Panc1 (cell line): Measurements from ENCODE around the gene NSD2.

Experiments used
- CTCF ChIP-seq: fragments of 450-650 bp; IDR thresholded peaks from 2 replicates; pipeline ENCODE4 v1.5.1; 2017; ENCODE audit warnings: mild to moderate bottlenecking
- POLR2AphosphoS5 ChIP-seq: IDR thresholded peaks from 2 replicates; pipeline ENCODE4 v1.6.1; 2012; ENCODE audit warnings: mild to moderate bottlenecking, low read depth, low read length, moderate library complexity

DNA sequence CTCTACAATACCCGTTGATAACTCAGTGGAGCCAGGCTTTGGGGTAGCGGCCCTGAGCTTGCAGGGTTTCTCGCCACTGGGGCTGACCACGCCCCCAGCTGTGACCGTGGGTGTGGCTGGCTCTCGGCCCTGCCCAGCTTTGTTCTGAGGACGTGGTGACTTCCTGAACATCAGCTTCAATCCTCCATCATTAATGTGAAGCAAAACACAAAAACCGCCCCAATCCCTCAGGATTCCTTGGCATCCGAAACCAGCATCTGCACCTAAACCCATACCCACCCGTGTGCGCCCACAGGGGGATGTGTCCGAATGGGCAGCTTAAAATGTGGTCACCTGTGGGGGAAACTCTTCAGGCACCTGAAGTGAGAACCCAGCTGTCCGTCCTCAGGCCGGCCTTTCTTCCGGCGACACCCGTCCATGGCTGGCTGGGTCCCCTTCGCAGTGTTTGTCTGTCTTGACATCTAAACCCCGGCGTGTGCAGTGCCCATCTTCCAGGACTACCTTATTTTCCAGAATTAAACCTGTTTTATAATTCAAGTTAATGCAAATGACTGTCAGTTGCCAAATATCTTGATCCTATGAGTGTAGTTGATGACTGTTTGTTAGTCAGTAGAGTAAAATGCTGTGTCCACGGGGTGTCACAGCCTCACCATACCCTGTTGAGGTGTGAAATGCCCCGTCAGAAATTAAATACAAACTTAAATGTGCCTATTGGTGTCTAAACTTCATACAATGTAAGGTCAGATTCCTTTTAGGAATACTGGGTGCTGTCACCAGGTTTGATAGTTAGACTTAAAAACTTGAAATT, 110.3 kb downstream of the NSD2 start:
- TF ChIP-seq CTCF: no peak
- no peak for TF ChIP-seq POLR2AphosphoS5
